NB4 (cell line): ENCODE data around the gene HS3ST2.

Experiments
- CTCF ChIP-seq: IDR thresholded peaks from one replicate; pipeline ENCODE4 v1.5.1; 2012; ENCODE audit warnings: low read depth, low read length
- MAX ChIP-seq: IDR thresholded peaks from 2 replicates; pipeline ENCODE4 v1.6.1; 2011; ENCODE audit warnings: low read depth, low read length
- MYC ChIP-seq: IDR thresholded peaks from 2 replicates; pipeline ENCODE4 v1.6.1; 2011; ENCODE audit warnings: low read depth, low read length

- TF ChIP-seq CTCF (no peak), MYC (no peak), MAX (no peak)
Measured at GRCh38 chr16:22771551-22771950, 42.4 kb upstream of the HS3ST2 start.
